ENCODE results near the gene DMAC2L.
A peak's percentile ranks its signal among the peaks of the same experiment; 100 is the strongest.

Gene DMAC2L

GRCh38 chr14:50285861-50286260 lies 26.3 kb upstream of the DMAC2L start:
- Mint-ChIP-seq H3K4me3 (no peak overlapping the region), H3K4me1 (no peaks in the 10 kb centered on the region), H3K27me3 (ENCODE audit: low read depth) (no peaks in the 10 kb centered on the region), H3K27ac (no peak overlapping the region), H3K36me3 (ENCODE audit: low read depth) (peaks cover 19% of the 10 kb centered on the region), H3K9me3 (no peaks in the 10 kb centered on the region)
- TF ChIP-seq CTCF (IDR thresholded peaks at IDR 0.05; ENCODE audit: unreplicated experiment in 3 of 3), result no peak

GRCh38 chr14:50288146-50288545 lies 24.0 kb upstream of the DMAC2L start:
- Mint-ChIP-seq H3K4me1 (no peaks in the 10 kb centered on the region), H3K4me3 (no peak overlapping the region), H3K36me3 (ENCODE audit: low read depth) (peaks cover 30% of the 10 kb centered on the region), H3K27ac (no peak overlapping the region), H3K9me3 (no peaks in the 10 kb centered on the region), H3K27me3 (ENCODE audit: low read depth) (no peaks in the 10 kb centered on the region)
- TF ChIP-seq CTCF (IDR thresholded peaks at IDR 0.05; ENCODE audit: unreplicated experiment in 3 of 3), result no peak

- Mint-ChIP-seq H3K27ac (no peak overlapping the region), H3K9me3 (no peaks in the 10 kb centered on the region), H3K27me3 (ENCODE audit: low read depth) (no peaks in the 10 kb centered on the region), H3K4me3 (no peak overlapping the region), H3K4me1 (no peaks in the 10 kb centered on the region), H3K36me3 (ENCODE audit: low read depth) (peaks cover 40% of the 10 kb centered on the region)
- no peak for TF ChIP-seq CTCF (IDR thresholded peaks at IDR 0.05; ENCODE audit: unreplicated experiment in 3 of 3)
These were observed 21.8 kb upstream of the DMAC2L start for GRCh38 chr14:50290306-50290705.

- TF ChIP-seq CTCF (IDR thresholded peaks at IDR 0.05; ENCODE audit: unreplicated experiment in 3 of 3), result no peak
- Mint-ChIP-seq H3K4me3 (no peak overlapping the region), H3K36me3 (ENCODE audit: low read depth) (peaks cover 48% of the 10 kb centered on the region), H3K4me1 (no peaks in the 10 kb centered on the region), H3K27me3 (ENCODE audit: low read depth) (no peaks in the 10 kb centered on the region), H3K27ac (no peak overlapping the region), H3K9me3 (no peaks in the 10 kb centered on the region)
These were observed 12.5 kb upstream of the DMAC2L start for GRCh38 chr14:50299585-50299984.

GRCh38 chr14:50301914-50302313 lies 10.2 kb upstream of the DMAC2L start:
- no peaks in the 10 kb centered on the region for H3K9me3 Mint-ChIP-seq
- H3K27me3 Mint-ChIP-seq (ENCODE audit: low read depth), result no peaks in the 10 kb centered on the region
- no peak overlapping the region for H3K27ac Mint-ChIP-seq
- TF ChIP-seq CTCF (IDR thresholded peaks at IDR 0.05; ENCODE audit: unreplicated experiment in 3 of 3), result no peak
- no peaks in the 10 kb centered on the region for H3K4me1 Mint-ChIP-seq
- H3K4me3 Mint-ChIP-seq, result no peak overlapping the region
- peaks cover 51% of the 10 kb centered on the region for H3K36me3 Mint-ChIP-seq (ENCODE audit: low read depth)

GRCh38 chr14:50303744-50304471 lies 8.2 kb upstream of the DMAC2L start:
- Mint-ChIP-seq H3K4me3 (no peak overlapping the region), H3K27me3 (ENCODE audit: low read depth) (no peaks in the 10 kb centered on the region), H3K27ac (peak overlapping the region in 1 of 3 experiments; percentile 42), H3K9me3 (no peaks in the 10 kb centered on the region), H3K36me3 (ENCODE audit: low read depth) (peaks cover 37% of the 10 kb centered on the region), H3K4me1 (no peaks in the 10 kb centered on the region)
- TF ChIP-seq CTCF (IDR thresholded peaks at IDR 0.05; ENCODE audit: unreplicated experiment in 3 of 3), result no peak

Data from nephron (organoid).